ENCODE data around the gene NPDC1. TPM values are rescaled to one million over a fixed set of nuclear protein-coding genes. Genes with fewer than 3 reads are reported as not detected.

NPDC1 gene
- total RNA-seq, 1 experiment from 2014 or later: 39.2 TPM

DNA sequence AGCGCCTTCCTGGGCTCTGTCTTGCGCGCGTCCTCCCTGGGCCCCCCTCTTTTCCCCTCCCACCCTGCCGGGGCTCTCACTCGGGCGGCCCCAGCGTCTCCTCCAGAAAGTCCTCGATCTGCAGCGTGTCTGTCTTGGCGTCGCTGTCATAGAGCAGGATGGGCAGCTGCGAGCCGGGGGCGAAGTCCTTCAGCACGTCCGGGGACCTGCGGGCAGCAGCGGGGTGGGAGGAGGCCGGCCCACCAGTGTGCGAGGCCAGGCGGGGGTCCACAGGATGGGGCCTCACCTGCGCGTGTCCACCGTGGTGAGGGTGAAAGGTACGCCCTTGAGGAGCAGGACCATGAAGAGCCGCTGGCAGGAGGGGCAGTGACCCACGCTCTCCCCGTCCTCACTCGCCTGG lies 50.6 kb downstream of the NPDC1 start:
- DNase-seq (ENCODE audit: low read depth): no peak

- no peak for DNase-seq (ENCODE audit: low read depth)
Observed at GRCh38 chr9:136994888-136995230, 51.1 kb downstream of the NPDC1 start.

GRCh38 chr9:136994180-136994887 lies 51.6 kb downstream of the NPDC1 start:
- DNase-seq (ENCODE audit: low read depth): no peak

GRCh38 chr9:136992819-136993369 lies 53.1 kb downstream of the NPDC1 start:
- no peak for DNase-seq (ENCODE audit: low read depth)

- DNase-seq (ENCODE audit: low read depth): peak; percentile 54
Observed at GRCh38 chr9:136991993-136992818, 53.8 kb downstream of the NPDC1 start, which contains the start of gene PAXX. PAXX (plus strand) TSS chr9:136992422; CDS start chr9:136992444, 22 bp downstream.

DNA sequence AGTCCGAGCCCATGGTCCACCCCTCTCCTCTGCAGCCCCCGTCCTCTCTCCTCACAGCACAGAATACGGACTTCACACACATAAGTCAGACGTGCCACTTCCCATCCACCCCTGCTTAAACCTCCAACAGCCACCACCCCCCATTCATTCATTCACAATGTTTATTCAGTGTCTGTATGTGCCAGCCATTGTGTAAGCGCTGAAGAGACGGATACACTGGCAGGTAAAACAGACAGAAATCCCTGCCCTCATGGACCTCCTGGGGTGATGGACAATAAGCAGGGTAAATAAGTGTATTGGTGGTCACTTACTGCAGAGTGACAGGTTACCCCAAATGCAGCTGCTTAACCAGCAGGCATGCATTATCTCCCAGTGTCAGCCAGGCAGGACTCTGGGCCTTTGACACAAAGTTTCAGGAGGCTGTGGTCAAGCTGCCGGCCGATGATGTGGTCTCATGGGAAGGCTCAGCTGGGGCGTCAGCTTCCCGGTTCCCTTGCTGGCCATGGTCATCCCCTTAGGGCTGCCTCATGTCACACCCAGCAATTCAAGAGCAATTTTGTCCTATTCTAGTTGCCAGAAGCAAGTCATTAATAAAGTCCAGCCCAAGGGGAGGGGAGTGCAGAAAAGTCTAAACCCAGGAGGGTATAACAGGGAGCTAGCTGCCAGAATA lies 55.6 kb downstream of the NPDC1 start:
- DNase-seq (ENCODE audit: low read depth): no peak

Small RNA genes lying within 50 kb of the gene (small RNA-seq; reads per million reads assigned to genes)
- not detected for gene RF00153

Other genes starting within 250 kb of the NPDC1 start
- not detected in 2 replicates for gene CCDC183, start 249.8 kb downstream of the NPDC1 start, total RNA-seq (2014; rRNA removed; shearing (Covaris generic))
- gene RABL6, start 238.2 kb downstream of the NPDC1 start, total RNA-seq (2014; rRNA removed; shearing (Covaris generic)): 87.9 and 90.9 TPM in 2 replicates
- gene AJM1, start 203.7 kb downstream of the NPDC1 start, total RNA-seq (2014; rRNA removed; shearing (Covaris generic)): 0.87 and 1.5 TPM in 2 replicates
- gene PHPT1, start 196.8 kb downstream of the NPDC1 start, total RNA-seq (2014; rRNA removed; shearing (Covaris generic)): 124 and 165 TPM in 2 replicates
- 5.5 and 7.4 TPM in 2 replicates for gene MAMDC4, start 193.8 kb downstream of the NPDC1 start, total RNA-seq (2014; rRNA removed; shearing (Covaris generic))
- 301 and 357 TPM in 2 replicates for gene EDF1, start 179.9 kb downstream of the NPDC1 start, total RNA-seq (2014; rRNA removed; shearing (Covaris generic))
- 16.9 and 18.5 TPM in 2 replicates for gene TRAF2, start 159.7 kb downstream of the NPDC1 start, total RNA-seq (2014; rRNA removed; shearing (Covaris generic))
- 171 and 188 TPM in 2 replicates for gene FBXW5, start 101.4 kb downstream of the NPDC1 start, total RNA-seq (2014; rRNA removed; shearing (Covaris generic))
- 0.47 TPM in 1 of 2 replicates, not detected in the other for gene C8G, start 100.9 kb downstream of the NPDC1 start, total RNA-seq (2014; rRNA removed; shearing (Covaris generic))
- not detected in 2 replicates for gene LCN12, start 93.9 kb downstream of the NPDC1 start, total RNA-seq (2014; rRNA removed; shearing (Covaris generic))
- not detected in 2 replicates for gene PTGDS, start 68.7 kb downstream of the NPDC1 start, total RNA-seq (2014; rRNA removed; shearing (Covaris generic))
- not detected in 2 replicates for gene LCNL1, start 63.2 kb downstream of the NPDC1 start, total RNA-seq (2014; rRNA removed; shearing (Covaris generic))
- gene PAXX, start 53.8 kb downstream of the NPDC1 start, total RNA-seq (2014; rRNA removed; shearing (Covaris generic)): 68.0 and 77.8 TPM in 2 replicates
- gene CLIC3, start 49.6 kb downstream of the NPDC1 start, total RNA-seq (2014; rRNA removed; shearing (Covaris generic)): 1.0 and 1.7 TPM in 2 replicates
- 7.5 and 9.0 TPM in 2 replicates for gene ABCA2, start 17.9 kb downstream of the NPDC1 start, total RNA-seq (2014; rRNA removed; shearing (Covaris generic))
- not detected in 2 replicates for gene FUT7, start 14.1 kb downstream of the NPDC1 start, total RNA-seq (2014; rRNA removed; shearing (Covaris generic))
- gene ENTPD2, start 7.9 kb upstream of the NPDC1 start, total RNA-seq (2014; rRNA removed; shearing (Covaris generic)): not detected in 2 replicates
- 58.5 and 69.2 TPM in 2 replicates for gene SAPCD2, start 24.4 kb upstream of the NPDC1 start, total RNA-seq (2014; rRNA removed; shearing (Covaris generic))
- 12.0 and 15.6 TPM in 2 replicates for gene UAP1L1, start 31.3 kb upstream of the NPDC1 start, total RNA-seq (2014; rRNA removed; shearing (Covaris generic))
- gene MAN1B1, start 40.8 kb upstream of the NPDC1 start, total RNA-seq (2014; rRNA removed; shearing (Covaris generic)): 56.1 and 59.3 TPM in 2 replicates
- 43.8 and 45.5 TPM in 2 replicates for gene DPP7, start 68.6 kb upstream of the NPDC1 start, total RNA-seq (2014; rRNA removed; shearing (Covaris generic))
- not detected in 2 replicates for gene GRIN1, start 93.0 kb upstream of the NPDC1 start, total RNA-seq (2014; rRNA removed; shearing (Covaris generic))
- not detected in 2 replicates for gene LRRC26, start 123.9 kb upstream of the NPDC1 start, total RNA-seq (2014; rRNA removed; shearing (Covaris generic))
- not detected in 2 replicates for gene TMEM210, start 125.9 kb upstream of the NPDC1 start, total RNA-seq (2014; rRNA removed; shearing (Covaris generic))
- gene ANAPC2, start 142.4 kb upstream of the NPDC1 start, total RNA-seq (2014; rRNA removed; shearing (Covaris generic)): 18.5 and 27.2 TPM in 2 replicates
- 101 and 138 TPM in 2 replicates for gene SSNA1, start 142.5 kb upstream of the NPDC1 start, total RNA-seq (2014; rRNA removed; shearing (Covaris generic))
- 12.0 and 13.6 TPM in 2 replicates for gene TPRN, start 154.6 kb upstream of the NPDC1 start, total RNA-seq (2014; rRNA removed; shearing (Covaris generic))
- 63.4 and 65.8 TPM in 2 replicates for gene TMEM203, start 159.5 kb upstream of the NPDC1 start, total RNA-seq (2014; rRNA removed; shearing (Covaris generic))
- gene NDOR1, start 159.5 kb upstream of the NPDC1 start, total RNA-seq (2014; rRNA removed; shearing (Covaris generic)): 17.9 and 26.2 TPM in 2 replicates
- 0.10 and 0.96 TPM in 2 replicates for gene RNF208, start 176.1 kb upstream of the NPDC1 start, total RNA-seq (2014; rRNA removed; shearing (Covaris generic))
- gene CYSRT1, start 179.0 kb upstream of the NPDC1 start, total RNA-seq (2014; rRNA removed; shearing (Covaris generic)): 1.1 and 1.4 TPM in 2 replicates
- not detected in 2 replicates for gene RNF224, start 181.3 kb upstream of the NPDC1 start, total RNA-seq (2014; rRNA removed; shearing (Covaris generic))
- not detected in 2 replicates for gene SLC34A3, start 184.7 kb upstream of the NPDC1 start, total RNA-seq (2014; rRNA removed; shearing (Covaris generic))
- gene TUBB4B, start 195.1 kb upstream of the NPDC1 start, total RNA-seq (2014; rRNA removed; shearing (Covaris generic)): 624 and 993 TPM in 2 replicates
- gene STPG3, start 205.1 kb upstream of the NPDC1 start, total RNA-seq (2014; rRNA removed; shearing (Covaris generic)): not detected in 2 replicates
- gene NELFB, start 209.2 kb upstream of the NPDC1 start, total RNA-seq (2014; rRNA removed; shearing (Covaris generic)): 78.8 and 83.3 TPM in 2 replicates
- gene TOR4A, start 231.5 kb upstream of the NPDC1 start, total RNA-seq (2014; rRNA removed; shearing (Covaris generic)): 66.1 and 74.7 TPM in 2 replicates